Neural progenitor cell (in vitro differentiated cells): Measurements from ENCODE around the gene RINL.

Experiments
- CTCF ChIP-seq: fragments of 200-600 bp; sonication (generic); IDR thresholded peaks from 2 replicates; pipeline ENCODE4 v1.5.1; 2017; ENCODE audit warnings: antibody characterized with exemption, mild to moderate bottlenecking
- EZH2 ChIP-seq: fragments of 200-600 bp; sonication (generic); IDR thresholded peaks from 2 replicates; pipeline ENCODE4 v1.6.1; 2017; ENCODE audit warnings: antibody characterized with exemption, mild to moderate bottlenecking, moderate library complexity
- EZH2phosphoT487 ChIP-seq: fragments of 200-600 bp; sonication (generic); IDR thresholded peaks from 2 replicates; pipeline ENCODE4 v1.6.1; 2017; ENCODE audit warnings: antibody characterized with exemption

- TF ChIP-seq CTCF (no peak), EZH2phosphoT487 (no peak), EZH2 (no peak)
Measured at GRCh38 chr19:38900743-38901190, 22.7 kb upstream of the RINL start.
